Trophoblast cell (in vitro differentiated cells and primary cell): ENCODE data around the gene ITGB5.

ENCODE experiments used
- DNase-seq, 2 donors: peaks; one replicate each; pipeline ENCODE4 v3.0.0-alpha.2; 2016
- H2AFZ ChIP-seq: 2 replicates; pipeline ENCODE4 v1.6.1; 2013; ENCODE audit warnings: low read length, moderate library complexity, mild to moderate bottlenecking; ENCODE audit not compliant: insufficient read depth, poor library complexity
- H2AK5ac ChIP-seq: 2 replicates; pipeline ENCODE4 v1.6.1; 2013; ENCODE audit warnings: mild to moderate bottlenecking, low read length
- H2BK120ac ChIP-seq: 2 replicates; pipeline ENCODE4 v1.6.1; 2013; ENCODE audit warnings: low read length, mild to moderate bottlenecking, moderate library complexity; ENCODE audit not compliant: insufficient read depth, poor library complexity
- H2BK12ac ChIP-seq: 2 replicates; pipeline ENCODE4 v1.6.1; 2013; ENCODE audit warnings: mild to moderate bottlenecking, low read length, moderate library complexity
- H2BK5ac ChIP-seq: 2 replicates; pipeline ENCODE4 v1.6.1; 2013; ENCODE audit warnings: low read length, low read depth, moderate library complexity, mild to moderate bottlenecking; ENCODE audit not compliant: poor library complexity
- H3K14ac ChIP-seq: 2 replicates; pipeline ENCODE4 v1.6.1; 2013; ENCODE audit warnings: mild to moderate bottlenecking, low read length
- H3K18ac ChIP-seq: 2 replicates; pipeline ENCODE4 v1.6.1; 2013; ENCODE audit warnings: mild to moderate bottlenecking, low read length
- H3K23ac ChIP-seq: 2 replicates; pipeline ENCODE4 v1.6.1; 2013; ENCODE audit warnings: low read length
- H3K27ac ChIP-seq: 2 replicates; pipeline ENCODE4 v1.5.1; 2013; ENCODE audit warnings: low read depth, mild to moderate bottlenecking, inconsistent platforms, low read length, moderate library complexity
- H3K27me3 ChIP-seq: 2 replicates; pipeline ENCODE4 v1.6.1; 2013; ENCODE audit warnings: inconsistent platforms, mild to moderate bottlenecking, low read length, moderate library complexity; ENCODE audit not compliant: insufficient read depth
- H3K36me3 ChIP-seq, 2 experiments: 1 replicate in 1 of 2; 2 replicates in 1 of 2; pipeline ENCODE4 v1.6.1; 2013; ENCODE audit warnings: low read length in 2 of 2, mild to moderate bottlenecking in 2 of 2, moderate library complexity in 1 of 2; ENCODE audit not compliant: insufficient read depth in 2 of 2, control insufficient read depth in 1 of 2
- H3K4ac ChIP-seq: 2 replicates; pipeline ENCODE4 v1.6.1; 2013; ENCODE audit warnings: low read depth, mild to moderate bottlenecking, low read length, moderate library complexity
- H3K4me1 ChIP-seq, 2 experiments: 1 replicate in 1 of 2; 2 replicates in 1 of 2; pipeline ENCODE4 v1.6.1; 2013; ENCODE audit warnings: low read length in 2 of 2, mild to moderate bottlenecking in 2 of 2, moderate library complexity in 1 of 2; ENCODE audit not compliant: insufficient read depth in 2 of 2, control insufficient read depth in 1 of 2
- H3K4me2 ChIP-seq: 2 replicates; pipeline ENCODE4 v1.6.1; 2013; ENCODE audit warnings: inconsistent platforms, mild to moderate bottlenecking, low read length, moderate library complexity
- H3K4me3 ChIP-seq: 2 replicates; pipeline ENCODE4 v1.5.1; 2013; ENCODE audit warnings: mild to moderate bottlenecking, low read depth, low read length, inconsistent platforms
- H3K79me1 ChIP-seq: one replicate; pipeline ENCODE4 v1.6.1; 2013; ENCODE audit warnings: low read length
- H3K79me2 ChIP-seq: 2 replicates; pipeline ENCODE4 v1.6.1; 2013; ENCODE audit warnings: low read length, mild to moderate bottlenecking; ENCODE audit not compliant: control insufficient read depth, insufficient read depth, poor library complexity
- H3K9ac ChIP-seq: 2 replicates; pipeline ENCODE4 v1.6.1; 2013; ENCODE audit warnings: mild to moderate bottlenecking, low read length
- H3K9me3 ChIP-seq: 2 replicates; pipeline ENCODE4 v1.6.1; 2013; ENCODE audit warnings: low read depth, mild to moderate bottlenecking, control low read depth, inconsistent platforms, low read length; ENCODE audit not compliant: insufficient read depth
- H4K12ac ChIP-seq: 2 replicates; pipeline ENCODE4 v1.6.1; 2013; ENCODE audit warnings: low read depth, mild to moderate bottlenecking, low read length, moderate library complexity
- H4K8ac ChIP-seq: 2 replicates; pipeline ENCODE4 v1.6.1; 2013; ENCODE audit warnings: low read depth, mild to moderate bottlenecking, low read length, moderate library complexity
- H4K91ac ChIP-seq: one replicate; pipeline ENCODE4 v1.6.1; 2013; ENCODE audit warnings: low read depth, mild to moderate bottlenecking, low read length, moderate library complexity
- WGBS: extraction: QIAGEN DNeasy Blood & Tissue Kit; methylation state at CpG from one replicate; pipeline ENCODE4 v1.1.7; 2013; ENCODE audit warnings: missing lambda C conversion rate; ENCODE audit not compliant: insufficient read length, insufficient coverage; ENCODE audit errors: extremely low coverage; 5-methylcytosine and 5-hydroxymethylcytosine counted together

Gene ITGB5

GRCh38 chr3:124804875-124805274, 82.3 kb downstream of the ITGB5 start:
- Histone ChIP-seq H3K79me1 (no peaks in the 10 kb centered on the region), H3K27me3 (no peaks in the 10 kb centered on the region), H3K4ac (no peak overlapping the region), H2BK12ac (no peak overlapping the region), H3K79me2 (no peaks in the 10 kb centered on the region), H3K4me1 (peaks cover 13 to 21% of the 10 kb centered on the region in 2 experiments), H3K9me3 (no peaks in the 10 kb centered on the region), H3K36me3 (peaks cover 30 to 33% of the 10 kb centered on the region in 2 experiments), H3K4me2 (no peak overlapping the region), H3K18ac (no peak overlapping the region), H3K14ac (no peak overlapping the region), H4K8ac (no peak overlapping the region), H4K91ac (no peak overlapping the region), H2AK5ac (no peak overlapping the region), H2BK120ac (no peak overlapping the region), H3K23ac (no peak overlapping the region), H3K9ac (no peak overlapping the region), H2BK5ac (no peak overlapping the region), H4K12ac (no peak overlapping the region), H3K27ac (no peak overlapping the region), H3K4me3 (no peak overlapping the region), H2AFZ (no peak overlapping the region)
- DNase-seq, result no peak
- no CpG with 5 or more reads among the region's 7 CpGs for WGBS

DNA sequence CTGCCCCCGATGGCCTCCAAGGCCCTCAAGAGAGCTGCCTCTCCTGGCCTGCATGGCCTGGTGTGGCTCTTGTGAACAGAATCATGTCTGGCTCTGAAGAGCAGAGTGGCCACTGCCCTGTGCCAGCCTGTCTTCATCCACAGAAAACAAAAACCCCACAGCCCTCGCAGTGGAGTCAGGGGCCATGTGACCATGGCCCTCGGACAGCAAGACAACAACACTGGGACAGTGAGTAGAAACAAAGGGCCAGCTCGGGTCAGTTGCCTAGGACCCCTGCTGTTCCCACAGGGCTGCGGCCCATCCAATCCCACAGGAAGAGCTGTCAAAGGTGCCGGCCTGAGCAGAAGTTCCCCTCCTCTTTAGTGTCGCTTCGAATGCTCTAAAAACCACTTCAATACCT, 84.5 kb downstream of the ITGB5 start:
- no peak overlapping the region for H3K4me3 ChIP-seq
- WGBS, result no CpG with 5 or more reads among the region's 8 CpGs
- H4K12ac ChIP-seq, result no peak overlapping the region
- no peak overlapping the region for H3K23ac ChIP-seq
- peaks cover 32 to 33% of the 10 kb centered on the region in 2 experiments for H3K36me3 ChIP-seq
- no peak overlapping the region for H4K91ac ChIP-seq
- no peaks in the 10 kb centered on the region for H3K9me3 ChIP-seq
- H3K4me1 ChIP-seq, result peaks cover 4 to 14% of the 10 kb centered on the region in 2 experiments
- no peaks in the 10 kb centered on the region for H3K79me2 ChIP-seq
- no peak overlapping the region for H3K27ac ChIP-seq
- H2AK5ac ChIP-seq, result no peak overlapping the region
- no peak overlapping the region for H3K18ac ChIP-seq
- no peak overlapping the region for H3K4me2 ChIP-seq
- H4K8ac ChIP-seq, result no peak overlapping the region
- H3K27me3 ChIP-seq, result no peaks in the 10 kb centered on the region
- no peak overlapping the region for H2BK120ac ChIP-seq
- no peak for DNase-seq
- H2BK12ac ChIP-seq, result no peak overlapping the region
- H3K4ac ChIP-seq, result no peak overlapping the region
- no peaks in the 10 kb centered on the region for H3K79me1 ChIP-seq
- no peak overlapping the region for H2BK5ac ChIP-seq
- no peak overlapping the region for H3K14ac ChIP-seq
- no peak overlapping the region for H2AFZ ChIP-seq
- no peak overlapping the region for H3K9ac ChIP-seq

GRCh38 chr3:124802061-124802698, 85.0 kb downstream of the ITGB5 start:
- H3K4me3 ChIP-seq, result no peak overlapping the region
- H3K18ac ChIP-seq, result no peak overlapping the region
- no peak overlapping the region for H4K91ac ChIP-seq
- no peak overlapping the region for H2BK5ac ChIP-seq
- no peaks in the 10 kb centered on the region for H3K27me3 ChIP-seq
- no peak overlapping the region for H2BK12ac ChIP-seq
- H3K9ac ChIP-seq, result no peak overlapping the region
- H3K4ac ChIP-seq, result no peak overlapping the region
- H4K8ac ChIP-seq, result no peak overlapping the region
- no peak overlapping the region for H4K12ac ChIP-seq
- H2BK120ac ChIP-seq, result no peak overlapping the region
- WGBS, result no CpG with 5 or more reads among the region's 8 CpGs
- H2AK5ac ChIP-seq, result no peak overlapping the region
- no peak overlapping the region for H2AFZ ChIP-seq
- H3K79me1 ChIP-seq, result no peaks in the 10 kb centered on the region
- H3K4me1 ChIP-seq, result peaks cover 4 to 14% of the 10 kb centered on the region in 2 experiments
- H3K9me3 ChIP-seq, result no peaks in the 10 kb centered on the region
- H3K79me2 ChIP-seq, result no peaks in the 10 kb centered on the region
- no peak overlapping the region for H3K14ac ChIP-seq
- no peak for DNase-seq
- H3K27ac ChIP-seq, result no peak overlapping the region
- H3K23ac ChIP-seq, result no peak overlapping the region
- H3K36me3 ChIP-seq, result peaks cover 37% of the 10 kb centered on the region in 2 experiments
- no peak overlapping the region for H3K4me2 ChIP-seq

DNA sequence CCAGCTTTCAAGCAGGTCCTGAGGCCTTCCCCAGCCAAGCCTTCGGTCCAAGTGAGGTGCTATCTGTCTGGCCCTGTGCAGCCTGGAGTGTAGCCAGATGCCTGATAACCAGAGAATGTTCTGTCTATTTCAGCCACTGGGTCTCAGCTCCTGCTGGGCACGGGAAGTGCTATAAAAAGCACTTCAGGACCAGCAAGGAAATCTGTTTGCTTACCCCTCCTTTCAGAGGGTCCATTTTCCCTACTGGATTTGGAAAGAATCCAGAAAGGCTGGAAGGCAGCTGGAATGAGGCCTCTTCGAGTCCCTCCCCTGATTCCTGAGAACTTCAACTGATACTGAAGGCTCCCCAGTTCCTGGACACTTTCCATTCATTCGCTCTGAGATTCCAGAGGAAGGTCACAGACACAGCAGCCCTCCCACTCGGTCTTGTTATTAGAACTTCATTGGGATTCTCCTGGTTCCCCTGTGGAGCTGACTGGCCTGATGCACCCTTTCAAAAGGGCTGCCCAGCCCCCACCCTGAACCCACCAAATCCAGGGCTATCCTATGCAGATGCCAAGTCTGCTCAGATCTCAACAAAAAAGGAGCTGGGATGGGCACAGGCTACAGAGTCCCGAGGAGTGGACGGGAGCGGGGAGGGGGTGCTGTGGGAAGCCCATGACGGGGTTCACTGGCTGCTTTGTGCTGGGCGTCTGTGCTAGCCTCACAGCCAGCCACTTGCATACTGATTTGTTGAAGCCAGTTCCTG, 86.5 kb downstream of the ITGB5 start:
- Histone ChIP-seq H3K9me3 (peaks cover 5% of the 10 kb centered on the region), H3K4me2 (no peak overlapping the region), H2BK120ac (no peak overlapping the region), H3K79me2 (no peaks in the 10 kb centered on the region), H3K36me3 (peaks cover 50 to 51% of the 10 kb centered on the region in 2 experiments), H3K4ac (no peak overlapping the region), H4K8ac (no peak overlapping the region), H3K23ac (no peak overlapping the region), H3K27me3 (no peaks in the 10 kb centered on the region), H2BK5ac (no peak overlapping the region), H4K12ac (no peak overlapping the region), H3K79me1 (no peaks in the 10 kb centered on the region), H4K91ac (no peak overlapping the region), H3K4me1 (peaks cover 4 to 14% of the 10 kb centered on the region in 2 experiments), H2AFZ (no peak overlapping the region), H3K18ac (no peak overlapping the region), H2AK5ac (no peak overlapping the region), H3K14ac (no peak overlapping the region), H2BK12ac (no peak overlapping the region), H3K4me3 (no peak overlapping the region), H3K27ac (no peak overlapping the region), H3K9ac (no peak overlapping the region)
- DNase-seq, result no peak
- WGBS, result no CpG with 5 or more reads among the region's 10 CpGs
